Stimulated activated CD4-positive, alpha-beta T cell treated with anti-CD3 and anti-CD28 coated beads, TNF-alpha, amount 100 ng/mL, for 24 hours (primary cell): Measurements from ENCODE around the gene PRSS16.
A peak's percentile ranks its signal among the peaks of the same experiment; 100 is the strongest.

ENCODE experiments used
- DNase-seq, 3 experiments: peaks; one replicate each; pipeline ENCODE4 v3.0.0-alpha.2; 2020; ENCODE audit warnings: low read depth in 3 of 3

PRSS16 gene

GRCh38 chr6:27283279-27283678, 35.8 kb downstream of the PRSS16 start:
- no peak for DNase-seq

GRCh38 chr6:27286141-27286540, 38.6 kb downstream of the PRSS16 start:
- no peak for DNase-seq

- DNase-seq = no peak
Measured at GRCh38 chr6:27287751-27288135, 40.2 kb downstream of the PRSS16 start.

GRCh38 chr6:27288136-27289044, 40.9 kb downstream of the PRSS16 start:
- DNase-seq = no peak

GRCh38 chr6:27290065-27290849, 42.8 kb downstream of the PRSS16 start:
- DNase-seq = no peak

GRCh38 chr6:27290850-27291208, 43.3 kb downstream of the PRSS16 start:
- DNase-seq = no peak

- DNase-seq = no peak
Measured at GRCh38 chr6:27293436-27294098, 46.1 kb downstream of the PRSS16 start.

- DNase-seq = no peak
Measured at GRCh38 chr6:27294409-27294808, 46.9 kb downstream of the PRSS16 start.

- DNase-seq = no peak
Measured at GRCh38 chr6:27295301-27296079, 48.0 kb downstream of the PRSS16 start.

- no peak for DNase-seq
Measured at GRCh38 chr6:27296106-27296783, 48.7 kb downstream of the PRSS16 start.

GRCh38 chr6:27297484-27297856, 50.0 kb downstream of the PRSS16 start:
- no peak for DNase-seq

- DNase-seq = peak in 1 of 3 experiments; percentile 39
Measured at GRCh38 chr6:27297857-27298730, 50.6 kb downstream of the PRSS16 start.

- no peak for DNase-seq
Measured at GRCh38 chr6:27303613-27304272, 56.2 kb downstream of the PRSS16 start.
